Activated CD8-positive, alpha-beta memory T cell treated with anti-CD3 and anti-CD28 coated beads, Interleukin-2, amount 50 U/mL, for 4 hours (primary cell): Measurements from ENCODE around the gene ITM2B.
"Not testable (repeated sequence)": the region's sequence is repeated elsewhere in the genome, so short reads cannot be mapped to it uniquely, and the experiment has no call there.

Source experiments
- DNase-seq: peaks from one replicate; pipeline ENCODE4 v3.0.0-alpha.2; 2020

Gene ITM2B

DNA sequence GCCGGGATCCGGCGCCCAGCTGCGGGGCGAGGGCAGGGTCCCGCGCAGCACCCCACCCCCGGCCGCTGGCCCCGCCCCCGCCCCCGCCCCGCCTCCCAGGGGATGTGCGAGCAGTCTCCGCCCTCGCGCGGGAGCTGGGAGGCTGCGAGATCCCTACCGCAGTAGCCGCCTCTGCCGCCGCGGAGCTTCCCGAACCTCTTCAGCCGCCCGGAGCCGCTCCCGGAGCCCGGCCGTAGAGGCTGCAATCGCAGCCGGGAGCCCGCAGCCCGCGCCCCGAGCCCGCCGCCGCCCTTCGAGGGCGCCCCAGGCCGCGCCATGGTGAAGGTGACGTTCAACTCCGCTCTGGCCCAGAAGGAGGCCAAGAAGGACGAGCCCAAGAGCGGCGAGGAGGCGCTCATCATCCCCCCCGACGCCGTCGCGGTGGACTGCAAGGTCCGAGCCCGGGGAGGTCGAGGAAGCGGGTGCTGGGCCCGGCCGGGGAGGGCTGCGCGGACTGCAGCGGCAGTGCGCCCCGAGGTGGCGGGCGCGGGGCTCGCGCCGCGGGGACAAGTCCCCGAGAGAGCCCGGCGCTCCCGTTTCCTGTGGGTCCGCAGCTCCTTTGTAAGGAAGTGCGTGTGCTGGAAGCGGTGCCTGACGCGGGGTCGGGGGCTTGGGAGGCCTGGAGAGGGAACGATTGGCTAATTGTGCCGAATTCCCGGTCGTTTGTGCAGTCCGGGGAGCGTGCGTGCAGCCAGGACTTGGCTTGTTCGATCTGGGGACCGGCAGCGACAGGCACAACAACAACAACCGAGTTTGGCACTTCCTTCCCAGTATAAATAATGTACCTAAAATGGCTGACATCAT lies at the start of gene ITM2B:
ITM2B (plus strand) TSS at position 161 of the 843 bp plus-strand sequence; CDS start at position 316, 155 bp downstream.
- peak; percentile 61 for DNase-seq

DNA sequence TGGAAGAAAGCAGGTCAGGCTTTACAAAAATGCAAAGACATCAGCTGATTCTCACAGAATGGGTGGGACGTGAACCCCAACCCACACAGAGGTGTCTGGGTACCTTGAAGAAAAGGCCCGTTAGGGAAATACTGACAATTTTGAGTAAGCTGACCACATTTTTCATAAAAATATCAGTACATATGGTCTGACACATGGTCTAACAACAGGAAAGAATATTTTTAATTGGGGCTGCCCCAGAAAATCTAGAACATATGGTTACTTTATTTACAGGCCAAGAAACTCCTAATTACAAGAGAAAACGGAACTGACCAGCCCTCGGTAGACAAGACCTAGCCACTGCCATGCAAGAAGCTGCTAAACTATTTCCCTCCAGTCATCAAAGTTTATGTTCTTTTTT lies 48.7 kb upstream of the ITM2B start:
- no peak for DNase-seq

DNA sequence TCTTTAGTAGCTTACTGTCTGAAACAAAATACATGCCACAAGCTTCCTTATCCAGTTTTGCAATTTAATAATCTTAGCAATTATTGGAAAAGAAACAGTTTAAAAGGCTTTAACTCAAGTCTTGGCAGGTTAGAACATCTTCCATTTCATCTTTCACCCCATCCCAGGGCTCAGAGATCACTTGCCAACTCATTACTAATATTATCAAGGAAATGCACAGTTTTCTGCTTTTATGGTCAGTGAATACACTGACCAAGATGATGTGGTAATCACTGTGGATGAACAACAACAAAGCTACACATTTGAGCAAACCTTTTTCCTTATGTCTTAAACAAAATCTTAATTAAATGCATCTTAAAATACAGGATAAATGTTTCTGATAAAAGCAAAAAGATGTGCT lies 48.0 kb upstream of the ITM2B start:
- no peak for DNase-seq

DNA sequence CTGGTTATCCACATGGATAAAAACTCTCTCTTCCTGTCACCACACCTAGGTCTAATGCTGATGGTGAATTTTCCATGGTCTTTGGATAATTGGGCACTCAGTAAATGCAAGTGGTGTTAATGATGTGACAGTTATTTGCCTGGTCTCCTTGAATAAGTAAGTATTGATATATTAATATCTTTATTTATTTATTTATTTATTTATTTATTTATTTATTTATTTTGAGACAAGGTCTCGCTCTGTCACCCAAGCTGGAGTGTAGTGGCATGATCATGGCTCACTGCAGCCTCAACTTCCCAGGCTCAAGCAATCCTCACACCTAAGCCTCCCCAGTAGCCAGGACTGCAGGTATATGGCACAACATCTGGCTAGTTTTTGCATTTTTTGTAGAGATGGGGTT lies 46.3 kb upstream of the ITM2B start:
- DNase-seq: no peak

DNA sequence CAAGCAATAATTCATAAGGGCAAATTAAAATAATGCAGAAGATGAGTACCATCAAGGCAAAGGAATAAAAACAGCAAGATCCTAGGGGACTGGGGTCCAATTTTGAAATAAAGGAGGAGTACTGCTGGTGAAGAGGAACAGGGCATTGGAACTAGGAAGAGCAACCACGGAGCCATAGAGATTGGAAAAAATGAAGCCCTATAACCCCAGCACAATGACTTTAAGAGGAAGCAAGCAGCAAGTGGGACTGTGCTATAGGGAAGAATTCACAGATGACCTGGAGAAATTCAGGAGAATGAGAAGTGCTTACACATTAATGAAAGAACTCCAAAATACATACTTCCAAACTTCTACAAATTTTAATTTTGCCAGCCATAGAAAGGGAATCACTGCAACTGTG lies 44.9 kb upstream of the ITM2B start:
- DNase-seq: no peak

DNA sequence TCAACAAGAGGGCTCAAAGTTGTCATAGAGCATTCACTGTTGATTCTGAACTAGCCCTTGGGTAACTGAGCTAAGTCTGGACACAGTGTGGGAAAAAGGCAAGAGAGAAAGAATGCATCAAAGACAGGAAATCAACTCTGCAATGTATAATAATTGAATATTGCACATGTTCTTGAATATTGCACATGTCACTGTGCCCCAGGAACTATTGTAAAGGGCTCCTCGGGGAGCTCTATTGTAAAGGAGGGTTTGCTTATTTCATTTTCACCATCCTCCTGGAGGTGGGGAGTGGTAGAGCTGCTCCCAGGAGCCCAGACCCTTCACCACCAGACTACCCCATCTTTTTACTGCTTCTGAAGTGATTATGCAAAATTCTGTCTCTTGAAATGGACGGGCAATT lies 44.4 kb upstream of the ITM2B start:
- DNase-seq: no peak

DNA sequence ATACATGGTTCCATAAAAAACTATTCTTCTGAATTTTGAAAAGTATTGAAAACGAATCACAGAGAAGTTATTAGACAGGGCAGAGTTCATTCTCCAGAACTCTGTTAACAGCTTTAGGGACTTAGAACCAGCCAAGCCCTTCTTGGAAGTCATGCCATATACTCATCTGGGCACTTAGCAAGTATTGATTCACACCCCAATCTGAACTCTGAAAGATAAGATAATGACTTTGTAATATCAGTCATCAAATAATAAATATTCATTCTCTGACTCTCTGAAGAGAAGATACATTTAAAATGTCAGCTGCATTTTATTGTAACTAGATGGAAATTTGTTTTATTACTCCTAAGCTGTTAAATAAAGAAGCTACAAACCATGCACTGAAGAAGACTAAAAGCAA lies 43.8 kb upstream of the ITM2B start:
- DNase-seq: no peak

DNA sequence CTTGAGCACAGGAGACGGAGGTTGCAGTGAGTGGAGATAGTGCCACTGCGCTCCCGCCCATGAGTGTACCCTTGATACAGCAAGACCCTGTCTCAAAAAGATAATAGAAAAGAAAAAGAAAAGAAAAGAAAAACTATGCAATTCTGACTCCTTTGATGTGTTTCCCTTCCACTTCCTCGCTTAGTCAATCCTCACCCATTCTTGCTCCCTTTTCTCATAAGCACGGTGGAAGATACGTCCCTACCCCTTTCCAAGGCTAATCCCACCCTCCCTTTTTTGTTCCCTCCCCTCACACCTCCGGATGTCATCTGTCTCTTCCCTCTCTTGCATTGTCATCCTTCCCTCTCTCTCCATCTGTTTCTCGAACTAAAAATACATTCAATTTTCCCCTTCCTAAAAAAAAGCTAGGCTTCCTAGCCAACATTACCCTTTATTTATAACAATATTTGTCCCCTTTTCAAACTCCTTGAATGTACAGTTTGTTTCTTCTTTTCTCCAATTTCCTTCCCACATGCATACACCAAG lies 40.5 kb upstream of the ITM2B start:
- no peak for DNase-seq

DNA sequence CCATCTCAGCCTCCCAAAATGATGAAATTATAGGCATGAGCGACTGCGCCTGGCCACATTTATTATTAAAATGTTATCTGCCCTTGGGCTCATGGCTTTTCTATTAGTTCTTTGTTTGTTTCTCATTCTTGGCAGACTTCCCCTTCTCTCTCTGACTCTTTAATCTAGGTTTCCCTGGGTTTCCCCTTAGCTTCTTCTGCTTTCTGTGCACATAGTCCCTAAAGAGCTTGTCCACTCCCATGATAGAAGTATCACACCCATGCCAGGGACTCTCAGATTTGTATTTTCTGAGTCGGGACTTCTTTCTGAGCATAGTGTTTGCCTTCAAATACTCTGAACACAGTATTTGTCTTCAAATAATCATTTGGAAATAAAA lies 38.6 kb upstream of the ITM2B start:
- DNase-seq: no peak

DNA sequence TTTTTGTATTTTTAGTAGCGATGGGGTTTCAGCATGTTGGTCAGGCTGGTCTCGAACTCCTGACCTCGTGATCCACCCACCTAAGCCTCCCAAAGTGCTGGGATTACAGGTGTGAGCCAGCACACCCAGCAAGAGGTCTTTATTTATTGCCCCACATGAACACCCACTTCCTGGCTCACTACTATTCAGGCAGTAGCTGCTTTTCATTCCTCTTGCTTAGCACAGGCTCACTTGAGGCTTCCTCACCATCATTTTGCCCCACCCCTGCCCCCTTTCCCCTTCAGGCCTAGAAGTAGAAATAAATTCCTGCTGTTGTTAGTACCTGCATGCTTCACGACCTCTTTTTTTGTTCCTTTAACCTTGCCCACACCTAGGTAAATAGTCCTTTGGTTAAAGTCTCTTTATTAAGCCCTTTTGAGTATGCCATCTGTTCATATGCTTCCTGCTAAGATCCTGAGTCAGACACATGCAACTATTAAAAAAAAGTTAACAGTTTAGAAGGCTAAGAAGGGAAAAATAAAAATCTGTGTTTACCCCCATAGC lies 33.5 kb upstream of the ITM2B start:
- no peak for DNase-seq

DNA sequence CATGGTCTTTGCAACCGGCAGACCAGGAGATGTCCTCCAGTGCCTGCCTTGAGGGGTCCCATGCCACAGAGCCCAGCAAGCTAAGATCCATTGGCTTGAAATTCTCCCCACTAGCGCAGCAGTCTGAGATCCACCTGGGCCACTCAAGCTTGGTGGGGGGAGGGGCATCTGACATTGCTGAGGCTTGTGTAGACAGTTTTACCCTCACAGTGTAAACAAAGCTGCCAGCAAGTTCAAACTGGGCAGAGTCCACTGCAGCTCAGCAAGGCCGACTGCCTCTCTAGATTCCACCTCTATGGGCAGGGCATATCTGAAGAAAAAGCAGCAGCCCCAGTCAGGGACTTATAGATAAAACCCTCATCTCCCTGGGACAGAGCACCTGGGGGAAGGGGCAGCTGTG lies 32.0 kb upstream of the ITM2B start:
- no peak for DNase-seq

DNA sequence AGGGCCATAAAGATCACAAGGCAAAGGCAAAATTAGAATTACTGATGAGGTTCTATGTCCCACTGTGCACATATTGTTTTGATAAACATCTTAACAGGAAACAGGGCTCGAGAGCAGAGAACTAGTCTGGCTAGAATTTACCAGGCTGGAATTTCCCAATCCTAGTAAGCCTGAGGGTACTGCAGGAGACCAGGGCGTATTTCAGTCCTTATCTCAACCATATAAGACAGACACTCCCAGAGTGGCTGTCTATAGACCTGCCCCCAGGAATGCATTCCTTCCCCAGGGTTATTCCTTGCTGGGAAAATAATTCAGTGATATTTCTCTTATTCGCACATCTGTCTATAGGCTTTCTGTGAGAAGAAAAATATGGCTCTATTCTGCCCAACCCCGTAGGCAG lies 25.8 kb upstream of the ITM2B start:
- not testable (repeated sequence) for DNase-seq

DNA sequence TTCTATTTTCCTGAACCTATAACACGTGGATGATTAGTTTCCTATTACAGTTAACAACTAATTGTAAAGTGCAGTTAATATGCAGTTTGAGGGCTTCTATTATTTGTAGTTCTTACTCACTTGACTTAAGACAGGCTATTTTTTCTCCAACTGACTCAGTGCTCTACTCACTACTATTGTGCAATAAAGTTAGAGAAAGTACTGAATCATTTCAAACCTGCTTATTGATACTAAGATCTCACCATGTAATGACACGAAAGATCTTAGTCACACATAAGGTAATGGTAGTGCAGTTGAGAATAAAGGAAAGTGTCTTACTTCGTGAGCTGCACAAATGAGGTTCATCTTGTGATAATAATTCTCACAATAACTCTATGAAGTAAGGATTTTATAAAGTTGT lies 22.8 kb upstream of the ITM2B start:
- no peak for DNase-seq

DNA sequence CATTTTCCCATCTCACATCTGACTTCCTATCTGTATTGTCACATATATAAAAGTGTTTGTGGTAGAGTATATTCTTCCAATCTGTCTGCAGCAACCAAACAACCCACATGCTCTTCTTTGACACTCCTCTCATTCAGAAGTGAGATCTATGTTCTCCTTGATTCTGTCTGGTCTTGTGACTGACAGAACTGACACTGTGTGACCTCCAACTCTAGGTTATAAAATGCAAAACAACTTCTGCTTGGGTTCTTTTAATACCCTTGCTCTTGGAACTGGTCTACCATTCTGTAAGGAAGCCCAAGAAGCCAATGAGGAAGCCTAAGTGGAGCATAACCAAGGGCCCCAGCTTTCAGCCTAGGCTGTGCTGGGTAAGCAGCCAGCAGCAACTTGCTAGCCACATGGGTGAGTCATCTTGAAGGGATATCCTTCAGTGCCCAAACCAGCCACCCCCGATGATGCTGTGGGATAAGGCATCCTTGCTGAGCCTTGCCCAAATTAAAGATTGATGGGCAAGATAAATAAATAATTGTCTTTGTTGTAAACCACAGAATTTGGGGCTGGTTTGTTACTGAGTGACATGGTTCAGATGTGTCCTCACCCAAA lies 18.4 kb upstream of the ITM2B start:
- no peak for DNase-seq

DNA sequence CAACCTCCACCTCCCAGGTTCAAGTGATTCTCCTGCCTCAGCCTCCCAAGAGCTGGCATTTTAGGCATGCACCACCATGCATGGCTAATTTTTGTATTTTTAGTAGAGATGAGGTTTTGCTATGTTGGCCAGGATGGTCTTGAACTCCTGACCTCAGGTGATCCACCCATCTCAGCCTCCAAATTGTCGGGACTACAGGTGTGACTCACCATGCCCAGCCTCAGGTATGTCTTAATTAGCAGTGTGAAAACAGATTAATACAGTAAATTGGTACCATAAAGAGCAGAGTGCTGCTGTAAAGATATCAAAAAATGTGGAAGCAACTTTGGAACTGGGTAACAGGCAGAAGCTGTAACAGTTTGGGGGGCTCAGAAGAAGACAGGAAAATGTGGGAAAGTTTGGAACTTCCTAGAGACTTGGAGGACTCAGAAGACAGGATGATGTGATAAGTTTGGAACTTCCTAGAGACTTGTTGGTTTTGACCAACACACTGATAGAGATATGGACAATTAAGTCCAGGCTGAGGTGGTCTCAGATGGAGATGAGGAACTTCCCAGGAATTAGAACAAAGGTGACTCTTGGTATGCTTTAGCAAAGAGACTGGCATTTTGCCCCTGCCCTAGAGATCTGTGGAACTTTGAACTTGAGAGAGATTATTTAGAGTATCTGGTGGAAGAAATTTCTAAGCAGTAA lies 17.3 kb upstream of the ITM2B start:
- not testable (repeated sequence) for DNase-seq

DNA sequence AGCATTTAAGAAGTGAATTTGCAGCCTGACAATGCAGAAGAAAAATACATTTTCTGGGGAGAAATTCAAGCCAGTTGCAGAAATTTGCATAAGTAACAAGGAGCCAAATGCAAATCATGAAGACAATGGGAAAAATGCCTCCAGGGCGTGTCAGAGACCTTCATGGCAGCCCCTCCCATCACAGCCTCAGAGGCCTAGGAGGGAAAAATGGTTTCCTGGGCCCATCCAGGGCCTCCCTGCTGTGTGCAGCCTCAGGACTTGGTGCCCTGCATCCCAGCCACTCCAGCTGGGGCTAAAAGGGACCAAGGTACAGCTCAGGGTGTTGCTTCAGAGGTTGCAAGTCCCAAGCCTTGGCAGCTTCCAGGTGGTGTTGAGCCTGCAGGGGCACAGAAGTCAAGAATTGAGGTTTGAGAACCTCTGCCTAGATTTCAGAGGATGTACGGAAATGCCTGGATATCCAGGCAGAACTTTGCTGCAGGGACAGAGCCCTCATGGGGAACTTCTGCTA lies 16.7 kb upstream of the ITM2B start:
- no peak for DNase-seq

DNA sequence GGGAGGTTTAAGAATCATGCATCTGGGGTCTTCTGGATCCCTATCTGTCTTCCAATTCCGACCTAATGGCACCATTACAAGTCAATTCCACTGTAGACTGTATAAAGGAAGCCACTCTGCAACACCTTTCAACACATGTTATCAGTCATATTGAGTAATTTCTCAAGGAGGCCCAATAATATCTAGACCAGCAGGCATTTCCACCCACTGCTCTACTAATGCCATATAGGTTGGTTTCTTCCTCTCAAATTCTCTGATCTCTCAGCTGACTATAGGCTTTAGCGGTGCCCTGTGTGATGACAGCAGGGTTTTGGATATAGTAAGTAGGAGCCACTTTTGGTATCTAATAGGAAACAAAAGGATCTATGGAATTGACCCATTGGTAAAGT lies 12.4 kb upstream of the ITM2B start:
- DNase-seq: no peak

DNA sequence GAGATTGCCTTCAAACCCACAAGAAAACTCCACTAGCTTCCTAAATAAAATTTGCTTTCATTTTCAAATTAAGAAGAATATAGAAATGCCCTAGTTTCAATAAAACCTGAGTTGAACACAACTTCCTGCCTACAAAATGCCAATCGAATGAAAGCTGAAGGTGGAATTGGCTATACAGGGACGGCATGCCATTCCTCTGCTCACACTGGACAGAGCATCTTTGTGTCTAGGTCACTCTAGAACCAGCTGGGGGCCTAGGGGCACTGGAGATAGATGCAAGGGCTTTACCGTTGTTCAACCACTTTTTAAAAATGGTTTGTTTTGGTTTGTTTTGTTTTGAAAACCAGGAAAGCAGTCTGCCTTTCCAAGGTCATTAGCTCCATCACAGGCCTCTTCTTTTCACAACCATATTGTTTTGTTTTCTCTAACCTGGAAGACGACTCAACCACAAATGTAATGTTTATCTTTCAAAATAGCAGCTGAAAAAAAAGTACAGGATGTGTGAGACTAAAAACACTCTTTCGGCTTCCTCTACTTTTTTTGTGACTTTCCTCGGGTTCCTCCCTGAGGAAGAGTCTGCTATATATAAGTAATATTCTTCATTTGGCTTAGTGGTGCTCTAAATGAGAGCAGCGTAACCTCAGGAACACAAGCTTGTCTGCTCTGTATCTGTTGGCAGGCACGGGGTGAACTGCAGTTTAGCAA lies 11.9 kb upstream of the ITM2B start:
- no peak for DNase-seq

DNA sequence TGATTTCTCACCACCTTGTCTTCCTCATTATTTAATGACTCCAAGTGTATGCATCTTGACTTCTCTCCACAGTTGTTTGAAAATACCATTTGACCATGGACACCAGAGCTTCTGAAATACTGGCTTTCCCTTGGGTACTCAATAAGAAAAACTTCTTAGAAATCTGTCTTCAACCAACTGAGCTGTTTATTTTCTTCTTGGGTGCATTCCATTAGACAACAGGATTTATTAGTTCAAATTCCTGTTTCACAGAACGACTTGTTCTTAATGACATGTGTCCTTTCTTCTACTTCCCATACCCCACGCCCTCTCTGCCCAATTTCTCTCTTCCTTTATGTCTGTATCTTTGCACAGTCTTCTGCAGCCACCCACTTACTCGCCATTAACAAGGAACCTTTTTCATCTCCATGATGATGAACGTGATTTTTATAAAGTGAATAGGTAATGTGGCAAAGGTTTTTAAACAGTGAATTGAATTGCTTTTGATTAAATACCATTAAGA lies 11.3 kb upstream of the ITM2B start:
- DNase-seq: no peak

DNA sequence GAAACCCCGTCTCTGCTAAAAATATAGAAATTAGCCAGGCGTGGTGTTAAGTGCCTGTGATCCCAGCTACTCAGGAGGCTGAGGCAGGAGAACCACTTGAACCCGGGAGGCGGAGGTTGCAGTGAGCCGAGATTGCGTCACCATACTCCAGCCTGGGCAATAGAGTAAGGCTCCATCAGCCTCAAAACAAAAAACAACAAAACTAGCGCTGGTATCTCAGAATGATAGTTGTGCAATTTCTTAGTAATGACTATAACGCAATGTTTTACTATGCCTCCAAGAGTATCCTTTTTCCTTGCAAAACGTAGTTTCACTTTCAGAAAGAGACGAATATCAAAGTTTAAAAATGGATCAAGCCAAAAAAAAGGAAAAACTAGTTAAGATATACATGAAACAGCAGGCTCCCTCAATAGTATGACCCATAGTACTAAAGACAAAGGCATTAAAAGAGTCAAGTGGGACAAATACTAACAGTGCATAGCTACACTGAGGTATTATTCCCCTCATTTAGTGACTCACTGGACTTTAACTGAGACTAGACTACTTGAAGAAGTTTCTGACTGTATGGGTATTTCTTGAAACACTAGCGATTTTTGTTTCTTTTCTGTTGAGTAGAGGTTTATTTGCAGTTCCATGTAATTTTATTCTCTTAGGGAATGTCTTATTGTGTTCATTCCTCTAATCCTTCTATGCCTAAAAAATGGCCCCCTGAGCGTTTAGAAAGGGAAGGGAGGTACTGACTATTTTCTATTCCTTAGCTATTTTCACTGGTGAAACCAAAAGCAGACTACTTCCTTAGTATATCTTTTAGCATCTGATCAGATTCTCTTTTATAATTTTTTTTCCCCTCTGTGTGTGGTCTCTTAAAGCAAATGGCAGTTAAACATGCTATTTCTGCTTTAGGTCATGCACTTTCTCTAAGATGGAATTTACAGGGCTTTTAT lies 10.4 kb upstream of the ITM2B start:
- no peak for DNase-seq

DNA sequence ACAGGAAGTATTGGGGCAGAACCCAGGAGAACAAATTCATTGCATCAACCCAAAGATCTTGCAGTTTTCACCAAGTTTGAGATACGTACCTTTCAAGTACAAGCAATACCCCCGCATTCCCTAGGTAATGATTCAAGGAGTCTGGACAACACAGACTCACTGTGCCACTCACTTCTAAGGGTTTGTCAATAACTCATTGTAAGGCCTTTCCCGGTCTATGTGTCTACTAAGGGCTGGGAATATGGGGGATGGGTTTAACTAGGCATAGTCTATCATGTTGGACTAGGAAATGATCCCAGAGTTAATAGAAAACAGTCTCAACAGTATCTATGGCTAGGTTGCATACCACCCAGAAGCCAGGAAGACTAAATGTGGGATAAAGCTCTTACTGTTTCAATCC lies 8.3 kb upstream of the ITM2B start:
- DNase-seq: no peak
